ENCODE measurements around the gene FBN2.
"Not testable (repeated sequence)": the region's sequence is repeated elsewhere in the genome, so short reads cannot be mapped to it uniquely, and the experiment has no call there.

The FBN2 gene

GRCh38 chr5:128412145-128412930, 125.7 kb downstream of the FBN2 start:
- no peak for DNase-seq

- no peak for DNase-seq
These were observed 128.8 kb downstream of the FBN2 start for GRCh38 chr5:128409166-128409800.

GRCh38 chr5:128408622-128409021, 129.4 kb downstream of the FBN2 start:
- no peak for DNase-seq

- no peak for DNase-seq
These were observed 130.1 kb downstream of the FBN2 start for GRCh38 chr5:128407944-128408343.

GRCh38 chr5:128406803-128407202, 131.2 kb downstream of the FBN2 start:
- DNase-seq: no peak

GRCh38 chr5:128405159-128405558, 132.9 kb downstream of the FBN2 start:
- DNase-seq: no peak

GRCh38 chr5:128403333-128403732, 134.7 kb downstream of the FBN2 start:
- DNase-seq: no peak

- DNase-seq: no peak
These were observed 135.5 kb downstream of the FBN2 start for GRCh38 chr5:128402506-128402905.

GRCh38 chr5:128400766-128401165, 137.3 kb downstream of the FBN2 start:
- DNase-seq: not testable (repeated sequence)

- DNase-seq: no peak
These were observed 138.9 kb downstream of the FBN2 start for GRCh38 chr5:128399111-128399510.

- DNase-seq: no peak
These were observed 140.2 kb downstream of the FBN2 start for GRCh38 chr5:128397876-128398275.

GRCh38 chr5:128395073-128395472, 143.0 kb downstream of the FBN2 start:
- DNase-seq: no peak

- no peak for DNase-seq
These were observed 154.0 kb downstream of the FBN2 start for GRCh38 chr5:128384068-128384467.

GRCh38 chr5:128380337-128380736, 157.7 kb downstream of the FBN2 start:
- no peak for DNase-seq

GRCh38 chr5:128378632-128379031, 159.4 kb downstream of the FBN2 start:
- no peak for DNase-seq

- DNase-seq: no peak
These were observed 159.8 kb downstream of the FBN2 start for GRCh38 chr5:128378196-128378595.

GRCh38 chr5:128376577-128376976, 161.5 kb downstream of the FBN2 start:
- DNase-seq: no peak

GRCh38 chr5:128366147-128366546, 171.9 kb downstream of the FBN2 start:
- no peak for DNase-seq

GRCh38 chr5:128362370-128362769, 175.7 kb downstream of the FBN2 start:
- no peak for DNase-seq

GRCh38 chr5:128358826-128359225, 179.2 kb downstream of the FBN2 start:
- no peak for DNase-seq

- no peak for DNase-seq
These were observed 180.8 kb downstream of the FBN2 start for GRCh38 chr5:128357226-128357625.

GRCh38 chr5:128355961-128356360, 182.1 kb downstream of the FBN2 start:
- no peak for DNase-seq

- no peak for DNase-seq
These were observed 184.5 kb downstream of the FBN2 start for GRCh38 chr5:128353441-128354107.

- no peak for DNase-seq
These were observed 187.3 kb downstream of the FBN2 start for GRCh38 chr5:128350705-128351104.
